ENCODE results near the gene THUMPD1.
A peak's percentile ranks its signal among the peaks of the same experiment; 100 is the strongest.
"Not testable (repeated sequence)": the region's sequence is repeated elsewhere in the genome, so short reads cannot be mapped to it uniquely, and the experiment has no call there.

Gene THUMPD1

DNA sequence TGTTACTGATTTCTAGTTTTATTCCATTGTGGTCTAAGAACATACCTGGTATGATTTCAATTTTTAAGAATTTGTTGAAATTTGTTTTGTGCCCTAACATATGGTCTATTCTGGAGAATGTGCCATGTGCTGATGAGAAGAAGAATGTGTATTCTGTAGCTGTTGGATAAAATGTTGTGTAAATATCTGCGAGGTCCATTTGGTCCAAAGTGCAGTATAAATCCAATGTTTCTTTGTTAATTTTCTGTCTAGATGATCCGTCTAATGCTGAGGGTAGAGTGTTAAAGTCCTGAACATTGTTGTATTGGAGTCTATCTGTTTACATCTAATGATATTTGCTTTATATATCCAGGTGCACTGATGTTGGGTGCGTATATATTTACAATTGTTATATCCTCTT is 32.1 kb upstream of the THUMPD1 start:
- no peak overlapping the region for H3K4me3 ChIP-seq (ENCODE audit: low read length)
- TF ChIP-seq, protein P1, sequence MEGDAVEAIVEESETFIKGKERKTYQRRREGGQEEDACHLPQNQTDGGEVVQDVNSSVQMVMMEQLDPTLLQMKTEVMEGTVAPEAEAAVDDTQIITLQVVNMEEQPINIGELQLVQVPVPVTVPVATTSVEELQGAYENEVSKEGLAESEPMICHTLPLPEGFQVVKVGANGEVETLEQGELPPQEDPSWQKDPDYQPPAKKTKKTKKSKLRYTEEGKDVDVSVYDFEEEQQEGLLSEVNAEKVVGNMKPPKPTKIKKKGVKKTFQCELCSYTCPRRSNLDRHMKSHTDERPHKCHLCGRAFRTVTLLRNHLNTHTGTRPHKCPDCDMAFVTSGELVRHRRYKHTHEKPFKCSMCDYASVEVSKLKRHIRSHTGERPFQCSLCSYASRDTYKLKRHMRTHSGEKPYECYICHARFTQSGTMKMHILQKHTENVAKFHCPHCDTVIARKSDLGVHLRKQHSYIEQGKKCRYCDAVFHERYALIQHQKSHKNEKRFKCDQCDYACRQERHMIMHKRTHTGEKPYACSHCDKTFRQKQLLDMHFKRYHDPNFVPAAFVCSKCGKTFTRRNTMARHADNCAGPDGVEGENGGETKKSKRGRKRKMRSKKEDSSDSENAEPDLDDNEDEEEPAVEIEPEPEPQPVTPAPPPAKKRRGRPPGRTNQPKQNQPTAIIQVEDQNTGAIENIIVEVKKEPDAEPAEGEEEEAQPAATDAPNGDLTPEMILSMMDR (IDR thresholded peaks at IDR 0.05; ENCODE audit: insufficient read depth, low read depth, low read length, missing control alignments), result no peak
- no peak for DNase-seq (ENCODE audit: low read depth)

DNA sequence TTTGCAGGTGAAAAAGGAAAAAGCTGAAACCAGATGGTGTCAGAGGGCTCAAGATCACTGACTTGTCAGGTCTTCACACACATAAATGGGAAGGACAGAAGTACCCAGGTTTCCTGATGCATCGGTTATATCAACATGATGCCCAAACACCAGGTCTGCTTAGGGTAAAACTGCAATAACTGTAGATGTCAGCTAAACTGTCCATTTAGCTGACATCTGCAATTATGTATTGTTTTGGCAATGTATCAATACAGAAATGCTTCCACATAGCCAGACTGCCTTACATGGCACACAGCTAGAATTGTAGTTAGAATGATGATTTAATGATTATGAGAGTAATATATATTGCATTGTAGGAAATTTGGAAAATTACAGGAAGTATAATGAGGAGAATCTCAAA is 27.2 kb upstream of the THUMPD1 start:
- no peak overlapping the region for H3K4me3 ChIP-seq (ENCODE audit: low read length)
- TF ChIP-seq, protein P1 (IDR thresholded peaks at IDR 0.05; ENCODE audit: insufficient read depth, low read depth, low read length, missing control alignments), result no peak
- no peak for DNase-seq (ENCODE audit: low read depth)

DNA sequence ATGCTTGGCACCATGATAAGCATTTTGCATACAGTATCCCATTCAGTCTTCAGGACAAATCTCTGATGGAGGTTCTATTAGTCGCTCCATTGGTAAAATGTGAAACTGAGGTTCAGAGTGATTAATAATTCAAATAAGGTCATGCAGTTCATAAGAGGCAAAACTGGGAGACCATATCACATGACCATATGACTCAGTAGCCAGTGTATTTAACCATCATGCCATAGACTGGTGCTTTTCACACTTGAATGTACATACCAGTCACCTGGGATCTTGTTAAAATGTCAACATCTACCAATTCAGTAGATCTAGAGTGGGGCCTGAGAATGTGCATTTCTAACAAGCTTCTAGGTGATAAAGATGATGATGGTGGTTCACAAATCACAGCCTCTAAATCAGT is 26.5 kb upstream of the THUMPD1 start:
- DNase-seq (ENCODE audit: low read depth), result peak; percentile 48
- no peak overlapping the region for H3K4me3 ChIP-seq (ENCODE audit: low read length)
- TF ChIP-seq, protein P1 (IDR thresholded peaks at IDR 0.05; ENCODE audit: insufficient read depth, low read depth, low read length, missing control alignments), result no peak

DNA sequence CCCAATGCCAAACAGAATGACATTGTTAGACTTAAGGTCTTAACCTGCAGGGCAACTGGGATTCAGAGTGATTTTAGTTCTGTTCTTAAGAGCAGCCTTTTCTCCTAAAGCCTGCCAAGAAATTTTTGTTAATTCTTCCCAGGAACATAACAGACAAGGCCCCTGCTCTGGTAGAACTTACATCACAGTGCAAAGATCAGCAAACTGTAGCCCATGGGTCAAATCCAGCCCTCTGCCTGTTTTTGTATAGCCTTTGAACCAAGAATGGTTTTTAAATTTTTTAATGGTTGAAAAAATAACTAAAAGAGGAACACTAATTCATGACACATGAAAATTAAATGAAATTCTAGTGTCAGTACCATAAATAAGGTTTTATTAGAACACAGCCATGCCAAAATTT is 26.0 kb upstream of the THUMPD1 start:
- TF ChIP-seq, protein P1 (IDR thresholded peaks at IDR 0.05; ENCODE audit: insufficient read depth, low read depth, low read length, missing control alignments), result no peak
- H3K4me3 ChIP-seq (ENCODE audit: low read length), result no peak overlapping the region
- DNase-seq (ENCODE audit: low read depth), result no peak

DNA sequence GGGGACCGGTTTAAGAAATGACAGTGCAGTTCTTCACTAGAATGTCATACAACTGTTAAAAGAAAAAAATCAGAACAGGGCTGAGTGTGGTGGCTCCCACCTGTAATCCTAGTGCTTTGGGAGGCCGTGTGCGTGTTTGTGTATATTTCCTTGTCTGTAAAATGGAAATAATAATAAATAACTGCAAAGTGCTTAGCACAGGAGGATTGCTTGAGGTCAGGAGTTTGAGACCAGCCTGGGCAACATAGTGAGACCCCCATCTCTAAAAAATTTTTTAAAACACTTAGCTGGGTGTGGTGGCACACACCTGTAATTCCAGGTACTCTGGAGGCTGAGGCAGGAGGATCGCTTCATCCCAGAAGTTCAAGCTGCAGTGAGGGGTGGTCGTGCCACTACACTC is 24.7 kb upstream of the THUMPD1 start:
- H3K4me3 ChIP-seq (ENCODE audit: low read length), result no peak overlapping the region
- no peak for DNase-seq (ENCODE audit: low read depth)
- TF ChIP-seq, protein P1 (IDR thresholded peaks at IDR 0.05; ENCODE audit: insufficient read depth, low read depth, low read length, missing control alignments), result no peak

DNA sequence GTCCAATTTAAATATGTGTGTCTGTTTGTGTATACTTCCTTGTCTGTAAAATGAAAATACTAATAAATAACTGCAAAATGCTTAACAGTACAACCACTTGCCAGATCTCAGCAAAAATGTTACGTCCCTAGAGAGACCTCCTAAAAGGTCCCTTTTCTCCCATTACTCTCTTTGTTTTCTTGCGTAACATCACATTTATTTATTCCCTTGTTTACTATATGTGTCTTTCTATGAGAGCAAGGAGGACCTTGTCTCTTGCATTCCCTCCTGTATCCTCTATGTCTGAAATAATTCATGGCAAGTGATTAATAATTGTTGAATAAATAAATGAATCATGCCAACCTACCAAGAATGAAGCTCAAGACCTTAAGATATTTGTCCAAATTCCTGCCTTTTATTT is 24.1 kb upstream of the THUMPD1 start:
- TF ChIP-seq, protein P1 (IDR thresholded peaks at IDR 0.05; ENCODE audit: insufficient read depth, low read depth, low read length, missing control alignments), result no peak
- no peak for DNase-seq (ENCODE audit: low read depth)
- no peak overlapping the region for H3K4me3 ChIP-seq (ENCODE audit: low read length)

DNA sequence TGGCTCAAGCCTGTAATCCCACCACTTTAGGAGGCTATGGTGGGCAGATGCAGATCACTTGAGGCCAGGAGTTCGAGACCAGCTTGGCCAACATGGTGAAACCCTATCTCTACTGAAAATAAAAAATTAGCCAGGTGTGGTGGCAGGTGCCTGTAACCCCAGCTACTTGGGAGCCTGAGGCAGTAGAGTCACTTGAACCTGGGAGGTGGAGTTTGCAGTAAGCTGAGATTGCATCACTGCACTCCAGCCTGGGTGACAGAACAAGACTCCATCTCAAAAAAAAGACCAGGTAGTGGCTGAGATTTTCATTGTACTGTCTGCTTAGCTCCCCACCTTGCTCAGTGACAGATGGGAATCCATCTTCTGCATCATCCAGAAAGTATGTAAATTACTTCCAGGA is 22.8 kb upstream of the THUMPD1 start:
- DNase-seq (ENCODE audit: low read depth), result peak; percentile 35
- not testable (repeated sequence) for H3K4me3 ChIP-seq (ENCODE audit: low read length)

Data from epithelial cell of esophagus (primary cell).